Frontal cortex (tissue), 4 donors: Measurements from ENCODE around the gene FHOD3. TPM values are rescaled to one million over a fixed set of nuclear protein-coding genes. Genes with fewer than 3 reads are reported as not detected.
A peak's percentile ranks its signal among the peaks of the same experiment; 100 is the strongest.
"Not testable (repeated sequence)": the region's sequence is repeated elsewhere in the genome, so short reads cannot be mapped to it uniquely, and the experiment has no call there.

ENCODE experiments used
- DNase-seq, 2 donors: peaks; one replicate each; pipeline ENCODE4 v3.0.0; 2012; ENCODE audit warnings: low spot score in 2 of 2
- FAIRE-seq: peaks from 2 replicates; lab custom pipeline; 2012; peaks lifted over from hg19 to GRCh38; lab: Jason Lieb, UNC
- total RNA-seq: library from RNA; depleted of rRNA; stranded (reverse); fragments of >200 nt; gene quantifications from one replicate; pipeline ENCODE4 v1.2.3, GENCODE V29; 2014
- donor health status: control.
- donor health status: control.
- donor health status: control.

The FHOD3 gene
- total RNA-seq, 1 donor from 2014 or later, result 46.9 TPM

GRCh38 chr18:36704156-36704555 lies 406.6 kb downstream of the FHOD3 start:
- FAIRE-seq, result no peak

GRCh38 chr18:36706134-36706881 lies 408.8 kb downstream of the FHOD3 start:
- DNase-seq, result no peak
- no peak for FAIRE-seq

More at GRCh38 chr18:36704156-36704555, 406.6 kb downstream of the FHOD3 start:
- no peak for DNase-seq

- FAIRE-seq, result no peak
- DNase-seq, result no peak
Observed at GRCh38 chr18:36708366-36708765, 410.9 kb downstream of the FHOD3 start.

GRCh38 chr18:36709315-36709714 lies 411.8 kb downstream of the FHOD3 start:
- no peak for FAIRE-seq
- no peak for DNase-seq

GRCh38 chr18:36711014-36711725 lies 413.7 kb downstream of the FHOD3 start:
- FAIRE-seq (no peak), DNase-seq (no peak)

- no peak for DNase-seq
- no peak for FAIRE-seq
Observed at GRCh38 chr18:36711813-36712444, 414.4 kb downstream of the FHOD3 start.

GRCh38 chr18:36714476-36714875 lies 417.0 kb downstream of the FHOD3 start:
- no peak for FAIRE-seq

GRCh38 chr18:36717422-36718110 lies 420.1 kb downstream of the FHOD3 start:
- FAIRE-seq (no peak), DNase-seq (no peak)

More at GRCh38 chr18:36714476-36714875, 417.0 kb downstream of the FHOD3 start:
- no peak for DNase-seq

- FAIRE-seq, result no peak
- no peak for DNase-seq
Observed at GRCh38 chr18:36718705-36719328, 421.3 kb downstream of the FHOD3 start.

- no peak for FAIRE-seq
Observed at GRCh38 chr18:36719630-36720029, 422.1 kb downstream of the FHOD3 start.

GRCh38 chr18:36721351-36721750 lies 423.8 kb downstream of the FHOD3 start:
- FAIRE-seq, DNase-seq: not testable (repeated sequence)

More at GRCh38 chr18:36719630-36720029, 422.1 kb downstream of the FHOD3 start:
- no peak for DNase-seq

- no peak for DNase-seq
- no peak for FAIRE-seq
Observed at GRCh38 chr18:36724169-36724568, 426.7 kb downstream of the FHOD3 start.

- peak in 1 of 2 donors; percentile 24 for DNase-seq
- FAIRE-seq, result no peak
Observed at GRCh38 chr18:36724591-36725001, 427.1 kb downstream of the FHOD3 start.

GRCh38 chr18:36728345-36728744 lies 430.8 kb downstream of the FHOD3 start:
- FAIRE-seq, result no peak

GRCh38 chr18:36729197-36729596 lies 431.7 kb downstream of the FHOD3 start:
- FAIRE-seq, result no peak
- no peak for DNase-seq

More at GRCh38 chr18:36728345-36728744, 430.8 kb downstream of the FHOD3 start:
- no peak for DNase-seq

- DNase-seq (no peak), FAIRE-seq (no peak)
Observed at GRCh38 chr18:36732264-36732663, 434.8 kb downstream of the FHOD3 start.

GRCh38 chr18:36733150-36733549 lies 435.6 kb downstream of the FHOD3 start:
- no peak for DNase-seq
- no peak for FAIRE-seq

- no peak for DNase-seq
- no peak for FAIRE-seq
Observed at GRCh38 chr18:36734596-36734995, 437.1 kb downstream of the FHOD3 start.

- no peak for FAIRE-seq
- DNase-seq, result no peak
Observed at GRCh38 chr18:36735130-36735529, 437.6 kb downstream of the FHOD3 start.

GRCh38 chr18:36736094-36736493 lies 438.6 kb downstream of the FHOD3 start:
- no peak for DNase-seq
- FAIRE-seq, result no peak
